KMS-11 (cell line): ENCODE data around the gene TRMU.

Experiments
- H2AFZ ChIP-seq: fragments of 200-600 bp; sonication (generic); 2 replicates; pipeline ENCODE4 v1.6.1; 2016; ENCODE audit warnings: antibody characterized with exemption, mixed run types, low read depth
- H3K27ac ChIP-seq: fragments of 200-600 bp; sonication (generic); 2 replicates; pipeline ENCODE4 v1.6.1; 2016; ENCODE audit warnings: mild to moderate bottlenecking, mixed run types
- H3K27me3 ChIP-seq: fragments of 200-600 bp; sonication (generic); 2 replicates; pipeline ENCODE4 v1.6.1; 2017; ENCODE audit warnings: mild to moderate bottlenecking, low read depth, mixed run types, moderate library complexity; ENCODE audit not compliant: insufficient read depth
- H3K36me3 ChIP-seq: fragments of 200-600 bp; sonication (generic); 2 replicates; pipeline ENCODE4 v1.6.1; 2017; ENCODE audit warnings: mild to moderate bottlenecking, mixed run types; ENCODE audit not compliant: insufficient read depth
- H3K4me1 ChIP-seq: fragments of 200-600 bp; sonication (generic); 2 replicates; pipeline ENCODE4 v1.6.1; 2016; ENCODE audit warnings: mild to moderate bottlenecking, low read depth, mixed run types; ENCODE audit not compliant: poor library complexity, severe bottlenecking
- H3K4me2 ChIP-seq: fragments of 200-600 bp; sonication (generic); 2 replicates; pipeline ENCODE4 v1.7.0; 2016; ENCODE audit warnings: mild to moderate bottlenecking, mixed run types
- H3K4me3 ChIP-seq: fragments of 200-600 bp; sonication (generic); IDR thresholded peaks from 2 replicates; pipeline ENCODE4 v1.6.1; 2017; ENCODE audit warnings: low read depth, low read length, mixed read lengths; ENCODE audit not compliant: insufficient read depth
- H3K79me2 ChIP-seq: fragments of 200-600 bp; sonication (generic); 2 replicates; pipeline ENCODE4 v1.6.1; 2016; ENCODE audit warnings: low read depth, mixed run types; ENCODE audit not compliant: insufficient read depth
- H3K9ac ChIP-seq: fragments of 200-600 bp; sonication (generic); 2 replicates; pipeline ENCODE4 v1.6.1; 2016; ENCODE audit warnings: mild to moderate bottlenecking, mixed run types
- H4K20me1 ChIP-seq: fragments of 200-600 bp; sonication (generic); 2 replicates; pipeline ENCODE4 v1.6.1; 2016; ENCODE audit warnings: mild to moderate bottlenecking, mixed run types; ENCODE audit not compliant: insufficient read depth
- TF ChIP-seq, protein P1 (sequence below): fragments of 200-600 bp; sonication (generic); conservative IDR thresholded peaks from 2 replicates; pipeline ENCODE4 v1.6.1; 2017; ENCODE audit warnings: low read depth, mild to moderate bottlenecking, antibody characterized with exemption, low read length, moderate library complexity, mixed read lengths

The TRMU gene

DNA sequence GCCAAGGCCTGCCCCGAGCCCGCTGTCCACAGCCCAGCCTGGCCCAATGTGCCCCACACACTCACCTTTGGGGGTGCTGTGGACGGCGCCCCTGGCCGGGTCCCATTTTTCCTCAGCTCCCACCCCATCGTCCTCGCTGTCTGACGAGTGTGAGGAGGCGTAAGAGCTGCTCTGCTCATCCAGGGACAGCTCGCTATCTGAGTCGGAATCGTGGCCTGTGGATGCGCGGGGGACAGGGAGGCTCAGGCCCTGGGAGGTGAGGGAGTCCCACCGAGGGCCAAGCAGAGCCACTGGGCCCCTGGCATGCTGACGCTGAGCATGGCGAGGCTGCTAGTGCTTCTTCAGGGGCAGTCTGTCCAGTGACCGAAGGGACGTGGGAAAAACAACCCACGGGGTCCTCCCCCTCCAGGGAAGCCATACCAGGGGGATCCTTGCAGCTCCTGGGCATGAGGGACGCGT, 29.7 kb downstream of the TRMU start:
- Histone ChIP-seq H2AFZ (no peak overlapping the region), H3K9ac (no peak overlapping the region), H3K36me3 (no peaks in the 10 kb centered on the region), H3K79me2 (no peaks in the 10 kb centered on the region), H4K20me1 (no peaks in the 10 kb centered on the region), H3K4me1 (no peaks in the 10 kb centered on the region), H3K4me3 (no peak overlapping the region), H3K27me3 (no peaks in the 10 kb centered on the region; the same call in 1 of the 2 replicates), H3K4me2 (no peak overlapping the region), H3K27ac (no peak overlapping the region)
- TF ChIP-seq, protein P1, sequence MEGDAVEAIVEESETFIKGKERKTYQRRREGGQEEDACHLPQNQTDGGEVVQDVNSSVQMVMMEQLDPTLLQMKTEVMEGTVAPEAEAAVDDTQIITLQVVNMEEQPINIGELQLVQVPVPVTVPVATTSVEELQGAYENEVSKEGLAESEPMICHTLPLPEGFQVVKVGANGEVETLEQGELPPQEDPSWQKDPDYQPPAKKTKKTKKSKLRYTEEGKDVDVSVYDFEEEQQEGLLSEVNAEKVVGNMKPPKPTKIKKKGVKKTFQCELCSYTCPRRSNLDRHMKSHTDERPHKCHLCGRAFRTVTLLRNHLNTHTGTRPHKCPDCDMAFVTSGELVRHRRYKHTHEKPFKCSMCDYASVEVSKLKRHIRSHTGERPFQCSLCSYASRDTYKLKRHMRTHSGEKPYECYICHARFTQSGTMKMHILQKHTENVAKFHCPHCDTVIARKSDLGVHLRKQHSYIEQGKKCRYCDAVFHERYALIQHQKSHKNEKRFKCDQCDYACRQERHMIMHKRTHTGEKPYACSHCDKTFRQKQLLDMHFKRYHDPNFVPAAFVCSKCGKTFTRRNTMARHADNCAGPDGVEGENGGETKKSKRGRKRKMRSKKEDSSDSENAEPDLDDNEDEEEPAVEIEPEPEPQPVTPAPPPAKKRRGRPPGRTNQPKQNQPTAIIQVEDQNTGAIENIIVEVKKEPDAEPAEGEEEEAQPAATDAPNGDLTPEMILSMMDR = no peak

DNA sequence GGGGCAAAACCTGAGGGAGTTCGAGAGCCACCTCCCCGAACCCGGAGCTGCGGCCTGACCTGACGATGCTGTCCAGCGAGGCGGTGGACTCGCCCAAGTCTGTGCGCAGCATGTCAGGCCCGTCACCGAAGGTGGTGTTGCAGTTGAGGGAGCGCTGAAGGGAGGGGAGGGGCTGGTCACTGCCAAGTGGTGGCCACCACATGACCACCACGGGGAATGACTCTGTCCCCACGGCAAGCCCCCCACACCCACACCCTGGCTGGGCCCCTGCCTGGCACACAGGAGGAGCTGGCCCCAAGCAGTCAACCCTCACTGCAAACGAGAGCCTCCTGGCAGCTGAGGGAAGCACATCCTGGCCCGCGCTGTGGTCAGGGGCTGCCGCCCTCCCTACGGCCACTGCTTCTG, 30.8 kb downstream of the TRMU start:
- H3K79me2 ChIP-seq = no peaks in the 10 kb centered on the region
- H3K27me3 ChIP-seq = no peaks in the 10 kb centered on the region; the same call in 1 of the 2 replicates
- peak overlapping the region; percentile 62; the same call in 1 of the 2 replicates for H2AFZ ChIP-seq
- H4K20me1 ChIP-seq = no peaks in the 10 kb centered on the region
- H3K4me1 ChIP-seq = no peaks in the 10 kb centered on the region
- H3K4me2 ChIP-seq = no peak overlapping the region
- no peak overlapping the region for H3K4me3 ChIP-seq
- H3K9ac ChIP-seq = no peak overlapping the region
- H3K27ac ChIP-seq = no peak overlapping the region
- H3K36me3 ChIP-seq = no peaks in the 10 kb centered on the region
- TF ChIP-seq, protein P1 = no peak

DNA sequence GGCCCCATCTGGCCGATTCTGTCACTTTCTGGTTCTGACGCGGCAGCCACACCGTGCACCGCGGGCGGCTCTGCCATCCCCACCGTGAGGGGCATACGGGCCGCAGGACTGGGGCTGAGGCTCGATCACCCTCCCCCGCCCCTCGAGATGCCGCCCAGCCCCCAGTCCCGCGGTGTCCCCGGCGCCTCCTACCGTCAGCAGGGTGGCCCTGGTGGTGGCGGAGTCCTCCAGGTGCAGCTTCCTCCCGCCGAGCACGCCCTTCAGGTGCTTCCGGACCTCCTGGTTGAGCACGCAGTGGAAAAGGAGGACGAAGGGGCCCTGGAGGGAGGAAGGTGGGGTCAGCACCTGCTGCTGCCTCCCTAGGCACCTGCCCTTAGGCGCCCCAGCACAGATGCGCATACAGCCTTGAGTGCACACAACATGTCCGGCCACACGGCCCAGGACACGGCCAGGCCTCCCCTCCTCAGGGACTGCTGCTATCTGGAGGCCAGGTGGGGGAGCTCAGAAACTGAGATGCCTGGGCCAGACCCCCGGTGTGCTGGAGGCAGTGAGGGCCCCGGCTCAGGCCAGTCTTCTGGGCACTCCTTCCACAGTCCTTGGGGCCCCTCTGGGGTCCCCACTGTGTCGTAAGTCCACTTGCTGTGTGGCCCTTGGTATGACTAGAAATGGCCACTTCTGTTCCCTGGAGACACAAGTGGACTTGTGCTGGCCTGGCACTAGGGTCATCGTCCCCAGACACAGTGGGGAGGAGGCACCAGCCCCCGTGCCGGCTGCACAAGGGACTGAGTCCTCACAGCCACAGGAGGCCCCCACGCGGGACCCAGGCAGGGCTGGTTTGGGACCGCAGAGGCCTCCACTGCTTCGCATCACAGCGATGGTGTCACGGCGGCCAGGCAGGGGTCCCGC, 31.5 kb downstream of the TRMU start:
- no peak overlapping the region for H3K9ac ChIP-seq
- H3K4me3 ChIP-seq = no peak overlapping the region
- TF ChIP-seq, protein P1 = no peak
- H3K4me2 ChIP-seq = peak overlapping the region; percentile 66
- no peaks in the 10 kb centered on the region for H3K36me3 ChIP-seq
- H3K4me1 ChIP-seq = no peaks in the 10 kb centered on the region
- H3K79me2 ChIP-seq = no peaks in the 10 kb centered on the region
- H3K27ac ChIP-seq = no peak overlapping the region
- no peaks in the 10 kb centered on the region; the same call in 1 of the 2 replicates for H3K27me3 ChIP-seq
- peak overlapping the region; percentile 62 for H2AFZ ChIP-seq
- H4K20me1 ChIP-seq = no peaks in the 10 kb centered on the region

DNA sequence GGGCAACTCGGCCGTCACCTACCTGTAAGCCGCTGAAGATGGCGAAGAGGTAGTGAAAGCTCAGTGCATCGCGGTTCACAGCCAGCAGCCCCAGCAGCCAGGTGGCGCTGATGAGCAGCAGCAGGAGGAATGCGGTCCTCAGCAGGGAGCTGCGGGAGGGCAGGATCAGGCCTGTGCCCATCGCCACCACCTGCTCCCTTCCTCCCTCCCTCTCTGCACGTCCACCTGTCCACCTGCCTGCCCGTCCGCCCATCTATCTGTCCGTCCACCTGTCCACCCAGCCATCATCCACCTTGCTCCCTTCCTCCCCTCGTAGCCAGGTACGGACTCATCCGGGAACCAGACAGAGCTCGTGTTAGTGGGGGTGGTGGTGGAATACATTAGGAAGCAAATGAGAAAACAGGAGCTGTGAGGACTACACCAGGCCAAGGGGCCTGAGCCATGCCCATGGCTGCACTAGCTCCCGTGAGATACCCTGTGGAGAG, 32.2 kb downstream of the TRMU start:
- Histone ChIP-seq H3K4me2 (peak overlapping the region; percentile 66), H4K20me1 (no peaks in the 10 kb centered on the region), H2AFZ (peak overlapping the region; percentile 62)

More for the DNA sequence above, 32.2 kb downstream of the TRMU start:
- TF ChIP-seq, protein P1 = peak; percentile 82
- Histone ChIP-seq H3K4me3 (no peak overlapping the region), H3K4me1 (no peaks in the 10 kb centered on the region), H3K79me2 (no peaks in the 10 kb centered on the region), H3K36me3 (no peaks in the 10 kb centered on the region), H3K27me3 (no peaks in the 10 kb centered on the region; the same call in 1 of the 2 replicates), H3K27ac (no peak overlapping the region), H3K9ac (no peak overlapping the region)
